GM18505 (cell line): ENCODE data around the gene NSUN7.
A peak's percentile ranks its signal among the peaks of the same experiment; 100 is the strongest.

Experiments
- ATAC-seq: cut with Tn5 transposase; IDR thresholded peaks from one replicate; pipeline ENCODE4 v1.9.1; 2021; ENCODE audit not compliant: unreplicated experiment
- POLR2A ChIP-seq: IDR thresholded peaks from 4 replicates; pipeline ENCODE4 v1.6.1; 2011; ENCODE audit warnings: borderline replicate concordance; ENCODE audit not compliant: insufficient read depth, insufficient read length; ENCODE audit errors: extremely low read depth

NSUN7 gene

GRCh38 chr4:40723728-40724127, 26.0 kb upstream of the NSUN7 start:
- no peak for TF ChIP-seq POLR2A
- ATAC-seq = no peak

- no peak for ATAC-seq
- TF ChIP-seq POLR2A = no peak
Measured at GRCh38 chr4:40728333-40728732, 21.4 kb upstream of the NSUN7 start.

GRCh38 chr4:40729555-40729954, 20.2 kb upstream of the NSUN7 start:
- ATAC-seq = no peak
- no peak for TF ChIP-seq POLR2A

GRCh38 chr4:40730091-40730679, 19.6 kb upstream of the NSUN7 start:
- TF ChIP-seq POLR2A = no peak
- ATAC-seq = no peak

- ATAC-seq = no peak
- TF ChIP-seq POLR2A = no peak
Measured at GRCh38 chr4:40731361-40731760, 18.4 kb upstream of the NSUN7 start.

GRCh38 chr4:40731792-40732245, 17.9 kb upstream of the NSUN7 start:
- peak; percentile 61 for ATAC-seq
- no peak for TF ChIP-seq POLR2A

- TF ChIP-seq POLR2A = no peak
- no peak for ATAC-seq
Measured at GRCh38 chr4:40733752-40734151, 16.0 kb upstream of the NSUN7 start.

GRCh38 chr4:40734497-40734896, 15.3 kb upstream of the NSUN7 start:
- ATAC-seq = no peak
- TF ChIP-seq POLR2A = no peak

- no peak for TF ChIP-seq POLR2A
- ATAC-seq = no peak
Measured at GRCh38 chr4:40736910-40737309, 12.8 kb upstream of the NSUN7 start.

GRCh38 chr4:40737879-40738278, 11.9 kb upstream of the NSUN7 start:
- no peak for ATAC-seq
- no peak for TF ChIP-seq POLR2A

- TF ChIP-seq POLR2A = no peak
- no peak for ATAC-seq
Measured at GRCh38 chr4:40739347-40739746, 10.4 kb upstream of the NSUN7 start.

- no peak for ATAC-seq
- no peak for TF ChIP-seq POLR2A
Measured at GRCh38 chr4:40744218-40744617, 5.5 kb upstream of the NSUN7 start.

- no peak for TF ChIP-seq POLR2A
- ATAC-seq = no peak
Measured at GRCh38 chr4:40745285-40745984, 4.3 kb upstream of the NSUN7 start.

GRCh38 chr4:40747207-40747835, 2.4 kb upstream of the NSUN7 start:
- no peak for ATAC-seq
- TF ChIP-seq POLR2A = no peak
